ENCODE data around the gene ACCS. TPM values are rescaled to one million over a fixed set of nuclear protein-coding genes. Genes with fewer than 3 reads are reported as not detected.
A peak's percentile ranks its signal among the peaks of the same experiment; 100 is the strongest.

Gene ACCS
- total RNA-seq, 1 donor from 2014 or later: 8.1 TPM

DNA sequence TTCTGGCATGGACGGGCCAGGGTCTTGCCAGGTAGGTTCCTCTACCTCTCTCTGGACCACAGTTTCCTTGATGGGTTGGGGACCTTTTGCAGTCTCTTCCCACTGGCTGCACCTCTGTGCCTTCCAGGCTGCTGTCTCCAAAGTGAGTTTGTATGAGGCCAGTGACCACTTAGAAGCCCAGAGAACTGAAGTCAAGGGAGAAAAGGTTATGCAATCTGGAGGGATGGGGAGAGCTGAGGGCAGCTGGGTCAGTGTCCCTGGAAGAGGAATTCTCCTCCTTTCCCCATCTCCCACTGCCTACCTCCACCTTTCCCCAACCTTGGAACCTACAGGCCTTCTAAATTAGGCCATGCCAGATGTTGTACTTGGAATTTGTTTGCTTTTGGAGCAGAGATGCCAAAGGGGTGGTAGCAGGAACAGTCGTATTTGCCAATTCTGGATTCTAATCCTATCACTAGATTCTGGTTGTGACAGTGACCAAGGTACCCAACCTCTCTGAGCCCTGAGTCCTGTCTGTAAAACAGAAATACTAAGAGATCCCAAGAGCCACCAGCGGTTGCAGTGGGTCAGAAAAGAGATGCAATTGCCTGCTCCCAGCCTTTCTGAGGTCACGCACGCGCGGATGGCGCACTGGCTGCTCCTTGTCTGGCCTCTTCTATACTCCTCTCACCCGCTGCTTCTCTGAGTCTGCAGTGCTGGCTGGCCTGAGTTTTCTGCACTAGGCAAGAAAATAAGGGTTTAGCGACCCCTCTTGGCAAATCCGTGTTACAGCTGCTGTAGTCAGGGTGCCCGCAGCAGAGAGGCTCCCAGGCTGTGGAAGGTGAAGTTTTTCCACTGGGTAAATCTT is 29.0 kb upstream of the ACCS start:
- peak; percentile 70 to 92 for DNase-seq (ENCODE audit: extremely low spot score in 2 of 2)
- H3K36me3 ChIP-seq: no peaks in the 10 kb centered on the region
- peak overlapping the region; percentile 13 for H3K27ac ChIP-seq
- H3K27me3 ChIP-seq: no peaks in the 10 kb centered on the region
- intact Hi-C loops (cut with DNase I): loop anchor here (2.0 kb wide), 1 partner anchor 146 kb away; no protein-coding TSS in a partner anchor
- H3K9me3 ChIP-seq: no peaks in the 10 kb centered on the region
- H3K4me3 ChIP-seq: no peak overlapping the region
- peak in 1 of 2 donors; percentile 30 for TF ChIP-seq POLR2AphosphoS5 (IDR thresholded peaks at IDR 0.05; ENCODE audit: insufficient read depth in 1 of 2, low read depth in 1 of 2)
- TF ChIP-seq, protein P1, sequence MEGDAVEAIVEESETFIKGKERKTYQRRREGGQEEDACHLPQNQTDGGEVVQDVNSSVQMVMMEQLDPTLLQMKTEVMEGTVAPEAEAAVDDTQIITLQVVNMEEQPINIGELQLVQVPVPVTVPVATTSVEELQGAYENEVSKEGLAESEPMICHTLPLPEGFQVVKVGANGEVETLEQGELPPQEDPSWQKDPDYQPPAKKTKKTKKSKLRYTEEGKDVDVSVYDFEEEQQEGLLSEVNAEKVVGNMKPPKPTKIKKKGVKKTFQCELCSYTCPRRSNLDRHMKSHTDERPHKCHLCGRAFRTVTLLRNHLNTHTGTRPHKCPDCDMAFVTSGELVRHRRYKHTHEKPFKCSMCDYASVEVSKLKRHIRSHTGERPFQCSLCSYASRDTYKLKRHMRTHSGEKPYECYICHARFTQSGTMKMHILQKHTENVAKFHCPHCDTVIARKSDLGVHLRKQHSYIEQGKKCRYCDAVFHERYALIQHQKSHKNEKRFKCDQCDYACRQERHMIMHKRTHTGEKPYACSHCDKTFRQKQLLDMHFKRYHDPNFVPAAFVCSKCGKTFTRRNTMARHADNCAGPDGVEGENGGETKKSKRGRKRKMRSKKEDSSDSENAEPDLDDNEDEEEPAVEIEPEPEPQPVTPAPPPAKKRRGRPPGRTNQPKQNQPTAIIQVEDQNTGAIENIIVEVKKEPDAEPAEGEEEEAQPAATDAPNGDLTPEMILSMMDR (IDR thresholded peaks at IDR 0.05): peak; percentile 34 to 79 (median 79)
- no peak for TF ChIP-seq POLR2A (IDR thresholded peaks at IDR 0.05)
- peaks cover 11% of the 10 kb centered on the region for H3K4me1 ChIP-seq

DNA sequence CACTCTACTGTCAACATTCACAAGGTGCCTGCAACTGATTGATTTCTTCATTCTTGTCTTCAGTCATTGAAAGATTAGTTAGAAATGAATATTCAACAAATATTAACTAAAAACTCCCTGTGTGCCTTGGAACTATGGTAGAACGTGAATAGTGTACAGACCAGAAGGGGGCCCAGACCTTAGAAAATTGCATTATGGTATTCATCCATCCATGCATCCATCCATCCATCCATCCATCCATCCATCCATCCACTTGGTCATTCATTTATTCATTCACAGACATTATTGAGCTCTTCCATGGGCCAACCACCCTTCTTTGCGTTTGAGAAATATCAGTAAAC is 28.4 kb upstream of the ACCS start:
- TF ChIP-seq POLR2AphosphoS5 (IDR thresholded peaks at IDR 0.05; ENCODE audit: insufficient read depth in 1 of 2, low read depth in 1 of 2): no peak
- no peak for TF ChIP-seq POLR2A (IDR thresholded peaks at IDR 0.05)
- TF ChIP-seq, protein P1 (IDR thresholded peaks at IDR 0.05): no peak
- no peaks in the 10 kb centered on the region for H3K9me3 ChIP-seq
- H3K36me3 ChIP-seq: no peaks in the 10 kb centered on the region
- intact Hi-C loops (cut with DNase I): loop anchor here (2.0 kb wide), 1 partner anchor 147 kb away; no protein-coding TSS in a partner anchor
- no peaks in the 10 kb centered on the region for H3K27me3 ChIP-seq
- H3K4me1 ChIP-seq: peaks cover 5% of the 10 kb centered on the region
- no peak overlapping the region for H3K27ac ChIP-seq
- DNase-seq (ENCODE audit: extremely low spot score in 2 of 2): no peak
- H3K4me3 ChIP-seq: no peak overlapping the region

DNA sequence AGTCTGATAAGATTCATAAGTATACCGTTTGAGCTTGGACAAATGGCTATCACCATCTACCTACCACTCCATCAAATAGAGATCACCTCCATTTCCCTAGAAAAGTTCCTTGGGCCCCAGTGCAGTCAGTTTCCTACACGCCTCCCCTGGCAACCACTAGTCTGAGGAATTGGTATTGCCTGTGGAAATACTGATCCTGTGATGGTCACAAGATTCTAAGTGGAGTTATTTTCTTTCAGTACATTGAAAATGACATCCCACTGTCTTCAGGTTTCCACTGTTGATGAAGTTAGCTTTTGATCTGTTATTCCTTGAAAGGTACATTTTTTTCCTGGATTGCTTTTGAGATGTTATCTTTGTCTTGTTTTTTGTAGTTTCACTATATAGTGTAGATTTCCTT is 22.9 kb upstream of the ACCS start:
- Histone ChIP-seq H3K9me3 (no peaks in the 10 kb centered on the region), H3K36me3 (no peaks in the 10 kb centered on the region), H3K27ac (no peak overlapping the region), H3K27me3 (no peaks in the 10 kb centered on the region), H3K4me3 (no peak overlapping the region), H3K4me1 (no peaks in the 10 kb centered on the region)
- TF ChIP-seq POLR2A (IDR thresholded peaks at IDR 0.05) (no peak), POLR2AphosphoS5 (IDR thresholded peaks at IDR 0.05; ENCODE audit: insufficient read depth in 1 of 2, low read depth in 1 of 2) (no peak)
- TF ChIP-seq, protein P1 (IDR thresholded peaks at IDR 0.05): no peak
- no peak for DNase-seq (ENCODE audit: extremely low spot score in 2 of 2)
- intact Hi-C loops (cut with DNase I): no loop called here

DNA sequence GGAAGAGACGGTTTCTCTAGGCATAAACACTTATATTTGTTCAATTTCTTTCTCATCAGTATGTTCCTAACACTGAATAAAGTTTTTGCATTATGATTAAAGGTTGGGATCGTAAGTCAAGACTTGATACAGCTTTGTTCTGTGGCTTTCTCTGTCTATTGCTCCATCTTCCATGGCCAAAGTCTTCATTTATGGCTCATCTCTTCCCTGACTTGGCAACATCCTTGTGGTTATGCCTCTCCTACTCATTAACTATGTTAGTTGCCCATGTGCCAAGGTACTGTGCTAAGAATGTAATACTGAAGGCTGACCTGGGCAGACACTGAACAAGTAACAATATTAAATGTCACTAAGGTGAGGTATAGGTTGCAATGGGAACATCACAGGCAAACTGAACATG is 19.9 kb upstream of the ACCS start:
- no peak for TF ChIP-seq POLR2AphosphoS5 (IDR thresholded peaks at IDR 0.05; ENCODE audit: insufficient read depth in 1 of 2, low read depth in 1 of 2)
- TF ChIP-seq, protein P1 (IDR thresholded peaks at IDR 0.05): no peak
- no peak for TF ChIP-seq POLR2A (IDR thresholded peaks at IDR 0.05)
- Histone ChIP-seq H3K4me1 (no peaks in the 10 kb centered on the region), H3K9me3 (no peaks in the 10 kb centered on the region), H3K27me3 (no peaks in the 10 kb centered on the region), H3K27ac (no peak overlapping the region), H3K36me3 (no peaks in the 10 kb centered on the region), H3K4me3 (no peak overlapping the region)
- intact Hi-C loops (cut with DNase I): no loop called here
- peak in 1 of 2 donors; percentile 8 for DNase-seq (ENCODE audit: extremely low spot score in 2 of 2)

DNA sequence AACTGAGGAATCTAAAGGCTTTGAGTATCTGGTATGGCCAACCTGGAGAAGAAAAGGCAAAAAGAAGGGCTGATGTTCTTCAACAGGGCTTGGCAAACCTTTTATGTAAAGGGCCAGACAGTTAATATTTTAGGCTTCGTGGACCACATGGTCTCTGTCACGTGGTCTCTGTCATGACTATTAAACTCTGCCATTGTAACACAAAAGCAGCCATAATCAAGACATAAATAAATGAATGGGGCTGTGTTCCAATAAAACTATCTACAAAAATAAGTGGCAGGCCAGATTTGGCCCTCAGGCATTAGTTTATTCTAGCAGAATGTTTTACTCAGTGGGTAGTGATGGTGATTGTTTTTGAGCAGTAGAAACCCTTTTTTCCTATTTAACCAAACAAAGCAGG is 18.8 kb upstream of the ACCS start:
- Histone ChIP-seq H3K4me3 (no peak overlapping the region), H3K27ac (no peak overlapping the region), H3K4me1 (no peaks in the 10 kb centered on the region), H3K27me3 (no peaks in the 10 kb centered on the region), H3K9me3 (no peaks in the 10 kb centered on the region), H3K36me3 (no peaks in the 10 kb centered on the region)
- intact Hi-C loops (cut with DNase I): loop anchor here (1.0 kb wide), 1 partner anchor 45 kb away; no protein-coding TSS in a partner anchor
- peak in 1 of 2 donors; percentile 14 for DNase-seq (ENCODE audit: extremely low spot score in 2 of 2)
- no peak for TF ChIP-seq POLR2A (IDR thresholded peaks at IDR 0.05)
- no peak for TF ChIP-seq POLR2AphosphoS5 (IDR thresholded peaks at IDR 0.05; ENCODE audit: insufficient read depth in 1 of 2, low read depth in 1 of 2)
- TF ChIP-seq, protein P1 (IDR thresholded peaks at IDR 0.05): no peak

Data from vagina (tissue), 2 donors.